HCT116 (cell line): Measurements from ENCODE around the gene TLCD5. TPM values are rescaled to one million over a fixed set of nuclear protein-coding genes. Genes with fewer than 3 reads are reported as not detected.

Experiments used
- ATAC-seq: fragments of 200-7000 bp; cut with Tn5 transposase; 2 replicates; pipeline ENCODE4 v1.9.1; 2020; ENCODE audit warnings: mild to moderate bottlenecking, moderate library complexity
- BruUV-seq: library from RNA; stranded (reverse); fragments of 400-500 nt; replicated peaks from 2 replicates; lab custom pipeline; 2021; lab: Mats Ljungman, UMichigan
- CTCF ChIA-PET: fragments of 300-600 bp; sonication (Branson Sonifier 250); formaldehyde crosslinking; loops from one replicate; lab custom pipeline; 2021; ENCODE audit warnings: antibody characterized with exemption; lab: Charles Lee
- POLR2A ChIA-PET: fragments of 300-600, 350-600 bp; sonication (Branson Sonifier 250); formaldehyde crosslinking; loops from one replicate; lab custom pipeline; 2021; ENCODE audit warnings: antibody characterized with exemption; lab: Charles Lee
- RAD21 ChIA-PET, 2 experiments: fragments of 300-600 bp; sonication (Branson Sonifier 250); formaldehyde crosslinking; loops; one replicate each; lab custom pipeline; 2023; ENCODE audit warnings: low total read pairs in 2 of 2; ENCODE audit not compliant: uncharacterized antibody in 2 of 2, unreplicated experiment in 2 of 2, low non-redundant PET in 1 of 2; lab: Charles Lee
- DNase-seq: peaks from one replicate; pipeline ENCODE4 v3.0.0-alpha.2; 2010; ENCODE audit warnings: low read depth, low spot score
- H2AFZ ChIP-seq: fragments of 200-600 bp; shearing (Covaris generic), sonication (generic); 2 replicates; pipeline ENCODE4 v1.6.1; 2017; ENCODE audit warnings: low read depth, mixed run types, mixed read lengths, antibody characterized with exemption, low read length; ENCODE audit not compliant: poor library complexity, severe bottlenecking
- H3K27ac ChIP-seq: 2 replicates; pipeline ENCODE4 v1.5.1; 2012; ENCODE audit warnings: low read depth, low read length
- H3K27me3 ChIP-seq: fragments of 200-600 bp; sonication (generic); 2 replicates; pipeline ENCODE4 v1.6.1; 2016; ENCODE audit warnings: mixed run types, low read length, mixed read lengths; ENCODE audit not compliant: insufficient read depth
- H3K36me3 ChIP-seq, 2 experiments: fragments of 200-500 bp in 1 of 2; fragments of 200-600 bp in 1 of 2; sonication (Bioruptor generic) in 1 of 2; sonication (generic) in 1 of 2; 2 replicates each; pipeline versions ENCODE4 v1.5.1 to v1.6.1; 2014 to 2016; ENCODE audit warnings: low read length in 2 of 2, inconsistent platforms in 1 of 2, mixed read lengths in 1 of 2, mixed run types in 1 of 2; ENCODE audit not compliant: insufficient read depth in 2 of 2, control insufficient read depth in 1 of 2
- H3K4me1 ChIP-seq, 2 experiments: fragments of 200-600 bp in 1 of 2; sonication (generic) in 1 of 2; 2 replicates each; pipeline versions ENCODE4 v1.5.1 to v1.6.1; 2012 to 2017; ENCODE audit warnings: low read length in 2 of 2, inconsistent platforms in 1 of 2, mild to moderate bottlenecking in 1 of 2, mixed read lengths in 1 of 2, mixed run types in 1 of 2, moderate library complexity in 1 of 2; ENCODE audit not compliant: insufficient read depth in 2 of 2, control insufficient read depth in 1 of 2
- H3K4me2 ChIP-seq: fragments of 200-600 bp; sonication (generic); 2 replicates; pipeline ENCODE4 v1.6.1; 2017; ENCODE audit warnings: mixed run types, low read length, mixed read lengths
- H3K4me3 ChIP-seq, 2 experiments: fragments of 200-600 bp in 1 of 2; sonication (generic) in 1 of 2; replicated peaks in 1 of 2; 2 replicates each; pipeline ENCODE4 v1.5.1; 2011 to 2016; ENCODE audit warnings: low read length in 2 of 2, control low read depth in 1 of 2, low read depth in 1 of 2, mild to moderate bottlenecking in 1 of 2, mixed read lengths in 1 of 2, mixed run types in 1 of 2
- H3K79me2 ChIP-seq: fragments of 200-600 bp; sonication (generic); 2 replicates; pipeline ENCODE4 v1.6.1; 2017; ENCODE audit warnings: mild to moderate bottlenecking, mixed run types, low read length, moderate library complexity, mixed read lengths; ENCODE audit not compliant: insufficient read depth
- H3K9ac ChIP-seq: fragments of 200-600 bp; sonication (generic); 2 replicates; pipeline ENCODE4 v1.6.1; 2016; ENCODE audit warnings: low read length, mixed read lengths
- H3K9me2 ChIP-seq: fragments of 200-600 bp; sonication (generic), shearing (Covaris generic); 2 replicates; pipeline ENCODE4 v1.6.1; 2017; ENCODE audit warnings: mixed run types, mild to moderate bottlenecking, moderate library complexity; ENCODE audit not compliant: insufficient read depth
- H3K9me3 ChIP-seq, 2 experiments: fragments of 200-500 bp in 1 of 2; fragments of 200-600 bp in 1 of 2; sonication (Bioruptor generic) in 1 of 2; sonication (generic) in 1 of 2; 2 replicates each; pipeline ENCODE4 v1.6.1; 2014 to 2017; ENCODE audit warnings: low read length in 2 of 2, mixed read lengths in 2 of 2, inconsistent platforms in 1 of 2, low read depth in 1 of 2, mild to moderate bottlenecking in 1 of 2, mixed run types in 1 of 2, moderate library complexity in 1 of 2; ENCODE audit not compliant: control insufficient read depth in 1 of 2, insufficient read depth in 1 of 2
- H4K20me1 ChIP-seq: fragments of 200-600 bp; sonication (generic), shearing (Covaris generic); 2 replicates; pipeline ENCODE4 v1.6.1; 2017; ENCODE audit warnings: mixed run types, mild to moderate bottlenecking, moderate library complexity; ENCODE audit not compliant: insufficient read depth
- ELF1 ChIP-seq: IDR thresholded peaks from 2 replicates; pipeline ENCODE4 v1.6.1; 2012; ENCODE audit warnings: low read depth, borderline replicate concordance
- EZH2phosphoT487 ChIP-seq: fragments of 200-600 bp; IDR thresholded peaks from 2 replicates; pipeline ENCODE4 v1.6.1; 2018; ENCODE audit warnings: antibody characterized with exemption, borderline replicate concordance
- FOSL1 ChIP-seq: IDR thresholded peaks from 2 replicates; pipeline ENCODE4 v1.6.1; 2012; ENCODE audit warnings: low read depth
- SRF ChIP-seq: IDR thresholded peaks from 2 replicates; pipeline ENCODE4 v1.6.1; 2012; ENCODE audit warnings: low read depth
- YY1 ChIP-seq: IDR thresholded peaks from 2 replicates; pipeline ENCODE4 v1.6.1; 2011; ENCODE audit warnings: low read length, low read depth, moderate library complexity, mild to moderate bottlenecking; ENCODE audit not compliant: insufficient replicate concordance; ENCODE audit errors: extremely low read depth
- intact Hi-C: fragments of 100-400 bp; cut with micrococcal nuclease; formaldehyde crosslinking; loops from 2 replicates; pipeline ENCODE4 v1.10.0; 2022
- total RNA-seq: library from RNA; stranded (reverse); gene quantifications from one replicate; pipeline ENCODE4 v1.2.1, GENCODE V29; 2021; ENCODE audit not compliant: unreplicated experiment

Gene TLCD5
- total RNA-seq, 1 experiment from 2014 or later = 9.1 TPM

DNA sequence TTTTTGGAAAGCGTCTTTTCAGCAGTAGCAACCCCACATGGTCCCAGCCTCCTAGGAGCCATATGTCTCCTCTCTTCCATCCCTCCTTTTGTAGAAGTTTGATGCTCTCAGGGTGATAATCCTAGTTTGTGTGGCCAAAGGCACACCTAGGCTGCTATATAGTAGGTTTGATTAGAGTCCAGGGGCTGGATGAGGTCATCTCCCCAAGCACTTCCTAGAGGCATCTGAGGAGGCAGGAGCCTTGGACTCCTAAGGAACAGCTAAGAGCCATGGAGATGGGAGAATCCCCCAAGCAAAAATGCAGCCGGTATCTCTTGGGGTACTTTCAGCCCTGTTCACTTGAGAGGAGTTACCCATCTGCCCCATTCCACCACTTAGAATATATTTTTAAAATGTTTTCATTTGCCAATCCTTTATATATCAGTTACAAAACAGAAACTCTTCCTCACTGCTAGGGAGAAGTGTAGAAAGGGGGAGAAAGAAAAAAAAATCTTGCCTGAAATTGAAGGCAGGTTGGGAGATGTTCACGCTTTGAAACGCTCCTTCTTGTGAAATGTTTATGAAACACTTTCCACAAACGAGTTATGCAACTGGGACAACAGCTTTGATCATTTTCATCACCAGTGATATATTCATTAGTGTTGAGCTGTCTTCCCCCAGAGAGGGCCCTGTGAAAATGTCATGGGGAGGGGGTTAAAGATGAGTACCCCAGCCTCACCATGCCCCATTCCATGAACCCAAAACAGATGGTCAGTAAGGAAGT is 31.9 kb upstream of the TLCD5 start:
- H3K27ac ChIP-seq = no peak overlapping the region
- BruUV-seq = no TSS peak

DNA sequence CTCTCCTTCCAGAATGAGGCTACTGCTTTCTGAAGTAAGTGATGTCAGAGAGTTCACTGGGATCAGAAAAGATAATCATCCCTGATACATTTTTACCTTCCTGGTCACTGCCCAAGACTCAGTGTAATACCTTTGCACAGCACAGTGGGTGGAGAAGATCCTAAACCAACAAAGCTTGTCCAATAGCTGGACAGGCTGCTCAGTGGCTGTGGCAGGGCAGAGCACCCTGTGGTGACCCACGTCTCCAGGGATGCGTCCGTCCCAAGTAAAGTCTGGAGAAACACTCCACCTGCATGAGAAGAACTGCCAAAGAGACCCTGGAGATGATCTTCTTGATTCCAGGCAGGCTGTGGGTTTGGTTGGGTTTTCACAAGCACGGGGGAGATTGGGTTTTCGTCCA is 31.0 kb upstream of the TLCD5 start:
- ChIA-PET POLR2A (no interaction called here), CTCF (interaction anchor here (1.1 to 2.1 kb wide), 3 partner anchors 9 to 46 kb away, joined by 3 to 10 read pairs (median 3); no protein-coding TSS in a partner anchor), RAD21 (no interaction called here)
- intact Hi-C loops = no loop called here
- Histone ChIP-seq H3K27ac (no peak overlapping the region), H3K9ac (no peak overlapping the region), H3K9me2 (no peaks in the 10 kb centered on the region), H3K79me2 (no peaks in the 10 kb centered on the region), H3K4me1 (peaks cover 5 to 8% of the 10 kb centered on the region in 2 experiments; a peak in 3 of 4 replicates), H3K4me2 (no peak overlapping the region), H2AFZ (no peak overlapping the region), H4K20me1 (no peaks in the 10 kb centered on the region), H3K4me3 (no peak overlapping the region), H3K27me3 (peaks cover 41% of the 10 kb centered on the region; the same call in 1 of the 2 replicates), H3K9me3 (no peaks in the 10 kb centered on the region), H3K36me3 (no peaks in the 10 kb centered on the region)
- TF ChIP-seq YY1 (no peak), ELF1 (no peak), FOSL1 (no peak), EZH2phosphoT487 (no peak)
- BruUV-seq = no TSS peak
- no peak for DNase-seq
- no peak for ATAC-seq

More for the DNA sequence above, 31.9 kb upstream of the TLCD5 start:
- Histone ChIP-seq H3K9ac (no peak overlapping the region), H3K27me3 (peaks cover 41% of the 10 kb centered on the region; the same call in 1 of the 2 replicates), H3K4me3 (no peak overlapping the region), H3K4me2 (no peak overlapping the region)
- POLR2A ChIA-PET = no interaction called here
- no peak for DNase-seq
- ATAC-seq = no peak
- RAD21 ChIA-PET = no interaction called here
- CTCF ChIA-PET = interaction anchor here (1.2 to 2.1 kb wide), 2 partner anchors 10 to 13 kb away, joined by 3 to 10 read pairs; no protein-coding TSS in a partner anchor
- intact Hi-C loops = no loop called here
- no peak for TF ChIP-seq SRF
- TF ChIP-seq, all 23 proteins: peak for 0
- H2AFZ ChIP-seq = no peak overlapping the region
- no peaks in the 10 kb centered on the region for H3K79me2 ChIP-seq
- no peaks in the 10 kb centered on the region for H3K9me3 ChIP-seq
- H4K20me1 ChIP-seq = no peaks in the 10 kb centered on the region
- H3K9me2 ChIP-seq = no peaks in the 10 kb centered on the region
- H3K36me3 ChIP-seq = no peaks in the 10 kb centered on the region
- peaks cover 5 to 8% of the 10 kb centered on the region in 2 experiments; a peak in 3 of 4 replicates for H3K4me1 ChIP-seq
